GM12878 (cell line): ENCODE data around the gene DNAJC28. TPM values are rescaled to one million over a fixed set of nuclear protein-coding genes. Genes with fewer than 3 reads are reported as not detected.

ENCODE experiments used
- ATAC-seq: fragments of 200-7000 bp; cut with Tn5 transposase; 3 replicates; pipeline ENCODE4 v1.9.1; 2020; ENCODE audit warnings: mild to moderate bottlenecking, moderate library complexity
- BruUV-seq: library from RNA; stranded (reverse); fragments of 400-500 nt; replicated peaks from 2 replicates; lab custom pipeline; 2021; lab: Mats Ljungman, UMichigan
- CTCF ChIA-PET: fragments of 300-600 bp; sonication (Branson Sonifier 250); formaldehyde crosslinking; extraction: SDS; loops from one replicate; lab custom pipeline; 2021; ENCODE audit warnings: inconsistent platforms; lab: Yijun Ruan, JAX
- POLR2A ChIA-PET: fragments of 350-600 bp; formaldehyde crosslinking; extraction: SDS; loops from one replicate; lab custom pipeline; 2021; ENCODE audit warnings: inconsistent platforms; lab: Charles Lee
- RAD21 ChIA-PET: fragments of 300-600 bp; sonication (Branson Sonifier 250); formaldehyde crosslinking; loops from one replicate; lab custom pipeline; 2023; ENCODE audit warnings: antibody characterized with exemption; ENCODE audit not compliant: unreplicated experiment; lab: Charles Lee
- SMC1A ChIA-PET: fragments of 300-600 bp; sonication (Branson Sonifier 250); formaldehyde crosslinking; loops from one replicate; lab custom pipeline; 2023; ENCODE audit not compliant: unreplicated experiment, uncharacterized antibody; lab: Charles Lee
- DNase-seq: peaks from one replicate; pipeline ENCODE4 v3.0.0-alpha.2; 2011; ENCODE audit warnings: low read depth, low spot score
- FAIRE-seq: peaks from 3 replicates; lab custom pipeline; 2011; peaks lifted over from hg19 to GRCh38; lab: Jason Lieb, UNC
- H2AFZ ChIP-seq: 2 replicates; pipeline ENCODE4 v1.6.0; 2011; ENCODE audit warnings: low read depth, low read length, control low read depth; ENCODE audit not compliant: control insufficient read depth
- H3K27ac ChIP-seq: 2 replicates; pipeline ENCODE4 v1.5.1; 2011; ENCODE audit warnings: control low read depth; ENCODE audit not compliant: control insufficient read depth, insufficient read depth
- H3K27me3 ChIP-seq, 2 experiments: replicated peaks in 1 of 2; 2 replicates each; pipeline versions ENCODE4 v1.6.0 to v1.6.1; 2011; ENCODE audit warnings: low read length in 1 of 2; ENCODE audit not compliant: control insufficient read depth in 2 of 2, insufficient read depth in 2 of 2
- H3K36me3 ChIP-seq, 2 experiments: 2 replicates each; pipeline ENCODE4 v1.5.1; 2011; ENCODE audit warnings: low read length in 1 of 2; ENCODE audit not compliant: control insufficient read depth in 2 of 2, insufficient read depth in 2 of 2
- H3K4me1 ChIP-seq: 2 replicates; pipeline ENCODE4 v1.6.1; 2011; ENCODE audit warnings: mild to moderate bottlenecking, low read length, moderate library complexity, mixed read lengths; ENCODE audit not compliant: control insufficient read depth, insufficient read depth
- H3K4me2 ChIP-seq: 2 replicates; pipeline ENCODE4 v1.6.0; 2011; ENCODE audit warnings: control low read depth; ENCODE audit not compliant: control insufficient read depth, insufficient read depth
- H3K4me3 ChIP-seq: fragments of 200-600 bp; sonication (generic); 2 replicates; pipeline ENCODE4 v1.5.1; 2016
- H3K79me2 ChIP-seq: 2 replicates; pipeline ENCODE4 v1.6.0; 2011; ENCODE audit warnings: low read length; ENCODE audit not compliant: control insufficient read depth, insufficient read depth
- H3K9ac ChIP-seq: 2 replicates; pipeline ENCODE4 v1.8.0; 2011; ENCODE audit warnings: low read length, control low read depth, mixed read lengths; ENCODE audit not compliant: control insufficient read depth, insufficient read depth
- H3K9me3 ChIP-seq: replicated peaks from 3 replicates; pipeline ENCODE4 v1.5.1; 2011; ENCODE audit warnings: mild to moderate bottlenecking, low read length; ENCODE audit not compliant: control insufficient read depth, insufficient read depth
- H4K20me1 ChIP-seq: 2 replicates; pipeline ENCODE4 v1.6.0; 2011; ENCODE audit not compliant: control insufficient read depth, insufficient read depth
- ASH2L ChIP-seq: fragments of 300-600, 200-600 bp; sonication (generic); IDR thresholded peaks from 2 replicates; pipeline ENCODE4 v1.6.1; 2017; ENCODE audit warnings: low read depth, mild to moderate bottlenecking, borderline replicate concordance
- CREB1 ChIP-seq: IDR thresholded peaks from 2 replicates; pipeline ENCODE4 v1.6.1; 2012; ENCODE audit warnings: low read depth, mild to moderate bottlenecking, inconsistent platforms
- CREM ChIP-seq: IDR thresholded peaks from 2 replicates; pipeline ENCODE4 v1.6.1; 2014; ENCODE audit warnings: antibody characterized with exemption, low read depth
- ESRRA ChIP-seq: IDR thresholded peaks from 2 replicates; pipeline ENCODE4 v1.6.1; 2012; ENCODE audit warnings: mild to moderate bottlenecking, low read length, improper control_type of control experiment
- GATAD2B ChIP-seq: fragments of 450-650 bp; conservative IDR thresholded peaks from 2 replicates; pipeline ENCODE4 v1.6.1; 2017; ENCODE audit warnings: low read depth, mild to moderate bottlenecking, moderate library complexity
- HDAC6 ChIP-seq: fragments of 200-600 bp; sonication (generic); IDR thresholded peaks from one replicate; pipeline ENCODE4 v1.8.0; 2017; ENCODE audit warnings: antibody characterized with exemption; ENCODE audit not compliant: unreplicated experiment
- MEF2A ChIP-seq: IDR thresholded peaks from 2 replicates; pipeline ENCODE4 v1.6.1; 2011; ENCODE audit warnings: low read depth, mild to moderate bottlenecking, low read length, moderate library complexity; ENCODE audit not compliant: insufficient read depth
- MTA2 ChIP-seq: fragments of 450-650 bp; IDR thresholded peaks from 2 replicates; pipeline ENCODE4 v1.6.1; 2016; ENCODE audit warnings: low read depth, mild to moderate bottlenecking, moderate library complexity
- MYB ChIP-seq: fragments of 150-350 bp; IDR thresholded peaks from 2 replicates; pipeline ENCODE4 v1.6.1; 2014; ENCODE audit warnings: mild to moderate bottlenecking, low read depth, low read length, borderline replicate concordance
- NFYA ChIP-seq: IDR thresholded peaks from 2 replicates; pipeline ENCODE4 v1.6.1; 2011; ENCODE audit warnings: low read depth, mild to moderate bottlenecking, low read length, improper control_type of control experiment, borderline replicate concordance
- NR2C2 ChIP-seq: IDR thresholded peaks from 2 replicates; pipeline ENCODE4 v1.6.1; 2011; ENCODE audit warnings: borderline replicate concordance, low read depth; ENCODE audit not compliant: control insufficient read depth, insufficient read length
- POLR2A ChIP-seq: IDR thresholded peaks from 2 replicates; pipeline ENCODE4 v1.6.1; 2011; ENCODE audit warnings: low read depth, mild to moderate bottlenecking, low read length
- POU2F2 ChIP-seq: IDR thresholded peaks from 3 replicates; pipeline ENCODE4 v1.6.1; 2011; ENCODE audit warnings: low read depth, mild to moderate bottlenecking, low read length, borderline replicate concordance
- RAD21 ChIP-seq: IDR thresholded peaks from 2 replicates; pipeline ENCODE4 v1.6.1; 2011; ENCODE audit warnings: mild to moderate bottlenecking, low read depth, low read length, moderate library complexity; ENCODE audit not compliant: insufficient read depth
- RELB ChIP-seq: fragments of 450-650 bp; IDR thresholded peaks from 2 replicates; pipeline ENCODE4 v1.6.1; 2017; ENCODE audit warnings: low read depth, mild to moderate bottlenecking, moderate library complexity
- SMAD5 ChIP-seq: IDR thresholded peaks from 2 replicates; pipeline ENCODE4 v1.6.1; 2016; ENCODE audit warnings: antibody characterized with exemption, low read depth
- TCF12 ChIP-seq: IDR thresholded peaks from 2 replicates; pipeline ENCODE4 v1.6.1; 2011; ENCODE audit warnings: low read depth, mild to moderate bottlenecking, low read length
- YBX1 ChIP-seq: fragments of 450-650 bp; IDR thresholded peaks from 2 replicates; pipeline ENCODE4 v1.6.1; 2016; ENCODE audit warnings: antibody characterized with exemption
- YY1 ChIP-seq: IDR thresholded peaks from 2 replicates; pipeline ENCODE4 v1.6.1; 2011; ENCODE audit warnings: low read depth, mild to moderate bottlenecking, low read length
- WGBS: methylation state at CpG from one replicate; pipeline ENCODE4 v1.1.6; 2016; ENCODE audit warnings: low lambda C conversion rate; ENCODE audit not compliant: insufficient replicate concordance, insufficient coverage; ENCODE audit errors: missing lambda C conversion rate; 5-methylcytosine and 5-hydroxymethylcytosine counted together
- in situ Hi-C: fragments of 300-500 bp; cut with MboI; formaldehyde crosslinking; loops from 9 replicates; pipeline ENCODE4 v1.14.3; 2018; ENCODE audit warnings: mixed read lengths
- intact Hi-C: fragments of 100-400 bp; cut with micrococcal nuclease; formaldehyde crosslinking; loops from one replicate; pipeline ENCODE4 v1.14.2; 2022; ENCODE audit not compliant: unreplicated experiment
- polyA plus RNA-seq, 11 experiments: library from polyadenylated mRNA; depleted of rRNA in 4 of 11; unstranded in 6 of 11; stranded (reverse) in 5 of 11; fragments of >200 nt; fragmentation: Nextera tagmentation in 4 of 11; fragmentation: Illumina TruSeq in 1 of 11; extraction: Ambion mirVana in 4 of 11; extraction: Trizol in 1 of 11; gene quantifications; 1 replicate in 1 of 11; 2 replicates in 10 of 11; pipeline versions ENCODE4 v1.2.1 to v1.2.3, GENCODE V29; 2011 to 2016; ENCODE audit warnings: inconsistent platforms in 2 of 11, missing spikeins in 2 of 11, low read depth in 1 of 11
- total RNA-seq, 4 experiments: library from RNA; depleted of rRNA in 3 of 4; stranded (reverse); fragments of >200 nt in 3 of 4; fragmentation: Illumina TruSeq in 1 of 4; extraction: Trizol in 1 of 4; gene quantifications; 2 replicates each; pipeline versions ENCODE4 v1.2.1 to v1.2.3, GENCODE V29; 2013 to 2021
- TF ChIP-seq, protein P1 (sequence below): fragments of 450-650 bp; IDR thresholded peaks from 2 replicates; pipeline ENCODE4 v1.6.1; 2017; ENCODE audit warnings: borderline replicate concordance

DNAJC28 gene
- total and polyA plus RNA-seq, 10 of the 15 experiments (the other 5 are each of a cell fraction or from before 2014, with no cell fraction given): 0.26 to 0.77 (median 0.54) TPM

- ATAC-seq (peak; percentile 44), DNase-seq (no peak), FAIRE-seq (no peak)
- BruUV-seq: no TSS peak
- peak overlapping the region; percentile 79 for H3K27ac ChIP-seq
- in situ Hi-C loops: no loop called here
- intact Hi-C loops: no loop called here
- peak overlapping the region; percentile 93 for H3K4me3 ChIP-seq
- H3K27me3 ChIP-seq: no peaks in the 10 kb centered on the region
- H3K4me2 ChIP-seq: peak overlapping the region; percentile 70
- H4K20me1 ChIP-seq: no peaks in the 10 kb centered on the region
- peaks cover 15% of the 10 kb centered on the region for H3K79me2 ChIP-seq
- RAD21 ChIA-PET: interaction anchor here (0.9 to 2.5 kb wide), 10 partner anchors 12 to 240 kb away, joined by 3 to 23 read pairs (median 6); partner anchors contain the start of genes DNAJC28, DONSON and SON
- SMC1A ChIA-PET: interaction anchor here (0.7 to 2.7 kb wide), 5 partner anchors 12 to 118 kb away, joined by 3 to 17 read pairs (median 6); partner anchors contain the start of gene DNAJC28
- no peaks in the 10 kb centered on the region for H3K9me3 ChIP-seq
- H3K4me1 ChIP-seq: peaks cover 3% of the 10 kb centered on the region; the same call in 1 of the 2 replicates
- peak overlapping the region; percentile 87 for H2AFZ ChIP-seq
- WGBS: 2% methylated on average over 42 of the region's 68 CpGs
- no peaks in the 10 kb centered on the region; a peak in 1 of 4 replicates for H3K36me3 ChIP-seq
- CTCF ChIA-PET: interaction anchor here (0.8 to 4.1 kb wide), 6 partner anchors 12 to 146 kb away, joined by 3 to 21 read pairs (median 8); partner anchors contain the start of genes DNAJC28, GART and SON
- POLR2A ChIA-PET: interaction anchor here (0.5 to 2.3 kb wide), 5 partner anchors 12 to 158 kb away, joined by 3 to 26 read pairs (median 5); partner anchors contain the start of genes DNAJC28, GART and SON
- H3K9ac ChIP-seq: peak overlapping the region; percentile 90
- no peak for TF ChIP-seq YBX1
- no peak for TF ChIP-seq TCF12
- TF ChIP-seq SMAD5: no peak
- no peak for TF ChIP-seq MEF2A
- no peak for TF ChIP-seq ASH2L
- TF ChIP-seq CREB1: no peak
- no peak for TF ChIP-seq NR2C2
- TF ChIP-seq HDAC6: peak; percentile 28
- TF ChIP-seq ESRRA: no peak
- no peak for TF ChIP-seq POU2F2
- peak; percentile 75 for TF ChIP-seq GATAD2B
- no peak for TF ChIP-seq RAD21
- TF ChIP-seq YY1: no peak
- no peak for TF ChIP-seq RELB
- TF ChIP-seq MTA2: no peak
- no peak for TF ChIP-seq CREM
- TF ChIP-seq, protein P1, sequence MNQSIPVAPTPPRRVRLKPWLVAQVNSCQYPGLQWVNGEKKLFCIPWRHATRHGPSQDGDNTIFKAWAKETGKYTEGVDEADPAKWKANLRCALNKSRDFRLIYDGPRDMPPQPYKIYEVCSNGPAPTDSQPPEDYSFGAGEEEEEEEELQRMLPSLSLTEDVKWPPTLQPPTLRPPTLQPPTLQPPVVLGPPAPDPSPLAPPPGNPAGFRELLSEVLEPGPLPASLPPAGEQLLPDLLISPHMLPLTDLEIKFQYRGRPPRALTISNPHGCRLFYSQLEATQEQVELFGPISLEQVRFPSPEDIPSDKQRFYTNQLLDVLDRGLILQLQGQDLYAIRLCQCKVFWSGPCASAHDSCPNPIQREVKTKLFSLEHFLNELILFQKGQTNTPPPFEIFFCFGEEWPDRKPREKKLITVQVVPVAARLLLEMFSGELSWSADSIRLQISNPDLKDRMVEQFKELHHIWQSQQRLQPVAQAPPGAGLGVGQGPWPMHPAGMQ: no peak
- TF ChIP-seq NFYA: no peak
- TF ChIP-seq MYB: no peak
- no peak for TF ChIP-seq POLR2A
Measured at GRCh38 chr21:33478935-33479678, 12.4 kb downstream of the DNAJC28 start.
